ENCODE data around the gene SPATA1.
A peak's percentile ranks its signal among the peaks of the same experiment; 100 is the strongest.

SPATA1 gene

DNA sequence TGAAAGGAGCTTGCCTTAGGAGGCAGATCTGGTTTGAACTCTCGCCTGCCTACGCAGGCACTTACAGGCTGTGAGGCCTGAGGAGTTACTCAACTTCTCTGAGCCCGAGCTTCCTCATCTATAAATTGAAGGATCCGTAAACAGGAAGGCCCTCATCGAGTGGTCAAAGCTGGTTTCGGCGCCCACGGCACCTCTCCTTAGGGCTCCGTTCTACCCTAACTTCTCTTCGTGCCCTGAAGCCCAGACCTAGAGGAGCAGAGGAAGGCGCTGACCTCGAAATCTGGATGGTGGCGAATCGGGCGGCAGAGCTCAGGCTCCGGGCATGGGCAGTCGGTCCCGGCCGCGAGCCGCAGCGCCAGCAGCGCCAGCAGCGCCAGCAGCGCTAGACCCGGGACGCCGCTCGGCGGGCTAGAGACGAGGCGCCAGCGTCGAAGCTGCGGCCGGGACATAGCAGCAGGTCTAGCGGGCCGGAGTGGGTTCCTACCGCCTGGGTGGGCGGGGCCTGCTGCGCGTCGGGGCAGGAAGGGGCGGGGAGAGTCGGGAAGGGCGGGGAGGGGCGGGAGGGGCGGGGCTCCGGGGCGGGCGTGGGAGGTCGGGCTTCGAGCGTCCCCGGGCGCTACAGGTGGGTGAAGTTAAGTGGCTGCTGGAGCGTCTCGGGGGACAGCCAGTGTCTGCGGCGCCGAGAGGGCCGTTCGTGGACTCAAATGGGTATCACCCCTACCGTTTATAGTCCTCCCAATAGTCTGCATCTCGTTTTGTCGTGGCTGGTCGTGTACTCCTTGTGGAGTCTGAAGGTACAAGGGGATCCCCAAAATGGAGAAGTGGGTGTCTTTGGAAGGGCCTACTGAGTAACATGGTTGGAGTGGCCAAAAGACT, 68.0 kb downstream of the SPATA1 start, which contains the start of gene CTBS:
CTBS (minus strand) TSS at position 474 of the 876 bp plus-strand sequence; CDS start at position 449, 25 bp downstream.
- ChIA-PET POLR2A (interaction anchor here (0.7 to 2.2 kb wide), 9 partner anchors 9 to 128 kb away, joined by 3 to 19 read pairs (median 4); partner anchors contain the start of genes GNG5 and SPATA1), CTCF (interaction anchor here (0.7 to 2.4 kb wide), 12 partner anchors 8 to 433 kb away, joined by 3 to 10 read pairs (median 3); partner anchors contain the start of genes GNG5 and SPATA1)
- peak within 1 kb of the TSS; percentile 73 for H3K4me3 ChIP-seq (ENCODE audit: low read depth, low read length)
- TF ChIP-seq, protein P1, sequence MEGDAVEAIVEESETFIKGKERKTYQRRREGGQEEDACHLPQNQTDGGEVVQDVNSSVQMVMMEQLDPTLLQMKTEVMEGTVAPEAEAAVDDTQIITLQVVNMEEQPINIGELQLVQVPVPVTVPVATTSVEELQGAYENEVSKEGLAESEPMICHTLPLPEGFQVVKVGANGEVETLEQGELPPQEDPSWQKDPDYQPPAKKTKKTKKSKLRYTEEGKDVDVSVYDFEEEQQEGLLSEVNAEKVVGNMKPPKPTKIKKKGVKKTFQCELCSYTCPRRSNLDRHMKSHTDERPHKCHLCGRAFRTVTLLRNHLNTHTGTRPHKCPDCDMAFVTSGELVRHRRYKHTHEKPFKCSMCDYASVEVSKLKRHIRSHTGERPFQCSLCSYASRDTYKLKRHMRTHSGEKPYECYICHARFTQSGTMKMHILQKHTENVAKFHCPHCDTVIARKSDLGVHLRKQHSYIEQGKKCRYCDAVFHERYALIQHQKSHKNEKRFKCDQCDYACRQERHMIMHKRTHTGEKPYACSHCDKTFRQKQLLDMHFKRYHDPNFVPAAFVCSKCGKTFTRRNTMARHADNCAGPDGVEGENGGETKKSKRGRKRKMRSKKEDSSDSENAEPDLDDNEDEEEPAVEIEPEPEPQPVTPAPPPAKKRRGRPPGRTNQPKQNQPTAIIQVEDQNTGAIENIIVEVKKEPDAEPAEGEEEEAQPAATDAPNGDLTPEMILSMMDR (IDR thresholded peaks at IDR 0.05; ENCODE audit: insufficient read depth, low read length, missing control alignments), result no peak
- no peak for DNase-seq (ENCODE audit: low read depth, low spot score)

DNA sequence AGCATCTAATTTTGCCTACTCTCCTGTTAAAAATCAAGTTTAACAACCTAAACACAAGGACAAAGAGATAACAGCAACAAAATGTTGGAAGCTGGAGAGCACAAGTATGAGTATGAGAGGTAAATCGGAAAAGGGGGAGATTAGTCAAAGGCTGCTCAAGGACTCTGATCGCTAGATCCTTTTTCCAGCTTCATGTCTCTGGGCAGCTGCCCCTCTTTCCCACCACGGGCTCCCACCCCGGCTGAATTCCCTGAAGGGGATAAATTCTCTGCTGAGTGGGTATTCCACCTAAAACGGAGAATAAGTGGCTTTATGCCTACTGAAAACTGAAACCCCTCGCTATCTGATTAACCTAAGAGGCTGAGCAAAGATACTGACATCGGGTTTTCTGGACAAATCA, 68.8 kb downstream of the SPATA1 start:
- ChIA-PET POLR2A (no interaction called here), CTCF (interaction anchor here (1.3 to 2.4 kb wide), 3 partner anchors 14 to 178 kb away, joined by 3 to 10 read pairs (median 6); no protein-coding TSS in a partner anchor)
- no peak overlapping the region for H3K4me3 ChIP-seq (ENCODE audit: low read depth, low read length)
- TF ChIP-seq, protein P1 (IDR thresholded peaks at IDR 0.05; ENCODE audit: insufficient read depth, low read length, missing control alignments), result no peak
- no peak for DNase-seq (ENCODE audit: low read depth, low spot score)

DNA sequence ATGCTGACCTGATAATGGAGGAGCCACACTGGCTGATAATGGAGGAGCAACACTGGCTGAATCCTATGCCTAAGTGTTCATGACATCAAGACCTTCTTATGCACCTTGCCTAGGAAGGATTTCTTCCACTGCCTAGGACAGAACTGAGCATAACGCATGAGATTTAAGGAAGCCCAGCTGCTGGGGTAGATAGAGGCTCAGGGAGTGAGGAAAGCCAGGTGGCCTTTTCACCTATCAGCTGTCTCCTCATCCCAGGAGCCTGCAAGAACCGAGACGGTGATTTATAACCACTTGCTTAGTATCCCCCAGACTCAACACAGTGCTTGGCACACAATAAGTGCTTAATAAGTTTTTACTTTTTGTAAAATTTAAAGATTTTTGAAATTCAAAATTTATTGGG, 75.5 kb downstream of the SPATA1 start:
- no peak overlapping the region for H3K4me3 ChIP-seq (ENCODE audit: low read depth, low read length)
- CTCF ChIA-PET, result interaction anchor here (1.6 to 1.9 kb wide), 2 partner anchors 8 to 22 kb away, joined by 3 to 5 read pairs; partner anchors contain the start of gene CTBS
- no peak for DNase-seq (ENCODE audit: low read depth, low spot score)
- TF ChIP-seq, protein P1 (IDR thresholded peaks at IDR 0.05; ENCODE audit: insufficient read depth, low read length, missing control alignments), result no peak
- POLR2A ChIA-PET, result no interaction called here

DNA sequence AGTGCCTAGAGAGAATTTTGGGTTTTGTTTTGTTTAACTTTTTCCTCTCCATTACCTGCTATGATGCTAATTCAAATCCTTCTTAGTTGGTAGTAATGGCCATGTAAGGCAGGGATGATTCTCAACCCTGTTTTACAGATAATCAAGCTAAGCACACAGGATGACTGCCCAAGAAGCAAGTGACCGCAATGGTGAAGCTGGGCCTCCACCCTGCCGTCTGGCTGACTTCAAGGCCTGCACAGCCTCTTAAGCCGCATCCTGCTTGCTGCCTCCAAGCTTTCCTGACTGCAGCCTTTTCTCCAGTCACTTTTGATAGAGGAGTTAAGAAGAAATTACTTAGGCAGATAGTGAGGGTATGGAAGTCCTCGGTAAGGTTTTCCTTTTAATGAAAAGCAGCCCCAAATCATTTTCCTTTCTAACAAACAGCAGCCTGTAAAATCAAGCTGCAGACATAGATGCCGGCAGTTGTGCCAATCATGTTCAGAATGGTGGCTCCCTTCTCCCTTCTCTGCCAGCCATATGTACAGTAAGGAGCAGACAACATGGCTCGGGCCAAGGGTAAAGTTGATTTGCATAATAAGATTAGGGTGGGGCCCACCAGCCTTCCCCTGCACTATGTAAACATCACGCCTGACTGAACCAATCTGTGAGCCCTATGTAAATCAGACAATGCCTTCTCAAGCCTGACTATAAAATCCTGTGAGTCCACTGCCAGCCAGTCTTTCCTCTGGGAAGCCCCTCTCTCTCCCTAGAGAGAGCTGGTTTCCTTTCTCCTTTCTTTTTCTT, 76.8 kb downstream of the SPATA1 start:
- POLR2A ChIA-PET, result interaction anchor here (1.1 kb wide), 1 partner anchor 9 kb away, joined by 5 read pairs; the partner anchor contains the start of gene CTBS
- no peak for DNase-seq (ENCODE audit: low read depth, low spot score)
- CTCF ChIA-PET, result interaction anchor here (1.6 to 1.9 kb wide), 2 partner anchors 9 to 24 kb away, joined by 3 to 5 read pairs; partner anchors contain the start of gene CTBS
- no peak overlapping the region for H3K4me3 ChIP-seq (ENCODE audit: low read depth, low read length)
- TF ChIP-seq, protein P1 (IDR thresholded peaks at IDR 0.05; ENCODE audit: insufficient read depth, low read length, missing control alignments), result no peak

DNA sequence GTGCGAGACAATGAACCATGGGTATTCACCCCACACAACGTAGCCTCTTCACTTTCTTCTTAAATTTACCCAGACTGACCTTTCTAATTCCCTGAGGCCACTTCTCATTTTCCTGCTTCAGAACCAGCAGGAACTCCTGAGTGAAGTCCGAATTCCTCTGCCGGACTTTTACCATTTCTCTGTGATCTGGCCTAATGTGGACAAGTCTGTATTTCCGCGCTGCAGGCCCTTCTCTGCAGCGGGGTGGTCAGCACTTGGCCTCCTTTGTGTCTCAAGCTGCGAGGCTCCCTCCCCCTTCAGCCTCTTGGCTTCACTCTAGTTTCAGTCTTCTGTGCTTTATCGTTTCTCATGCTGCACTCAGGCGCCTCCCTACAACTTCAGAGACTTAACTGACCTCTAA, 77.5 kb downstream of the SPATA1 start:
- ChIA-PET CTCF (interaction anchor here (1.9 kb wide), 1 partner anchor 10 kb away, joined by 5 read pairs; the partner anchor contains the start of gene CTBS), POLR2A (no interaction called here)
- no peak overlapping the region for H3K4me3 ChIP-seq (ENCODE audit: low read depth, low read length)
- TF ChIP-seq, protein P1 (IDR thresholded peaks at IDR 0.05; ENCODE audit: insufficient read depth, low read length, missing control alignments), result no peak
- DNase-seq (ENCODE audit: low read depth, low spot score), result no peak

Measured in AG04449 (cell line).